Activated naive CD8-positive, alpha-beta T cell treated with anti-CD3 and anti-CD28 coated beads, Interleukin-2, amount 50 U/mL, for 24 hours (primary cell): ENCODE results near the gene SPTBN5.

Experiments
- ATAC-seq: fragments of 150-1000 bp; cut with Tn5 transposase; one replicate; pipeline ENCODE4 v1.10.0; 2021
- DNase-seq: peaks from one replicate; pipeline ENCODE4 v3.0.0; 2021
- H3K27ac Mint-ChIP-seq: one replicate; pipeline ENCODE4 v1.8.0; 2021; ENCODE audit warnings: mild to moderate bottlenecking, mixed read lengths
- H3K27me3 Mint-ChIP-seq: one replicate; pipeline ENCODE4 v1.8.0; 2021; ENCODE audit warnings: mixed read lengths
- H3K36me3 Mint-ChIP-seq: one replicate; pipeline ENCODE4 v1.8.0; 2021; ENCODE audit warnings: low read depth, mixed read lengths
- H3K4me1 Mint-ChIP-seq: one replicate; pipeline ENCODE4 v1.8.0; 2021; ENCODE audit warnings: mixed read lengths
- H3K4me3 Mint-ChIP-seq: one replicate; pipeline ENCODE4 v1.8.0; 2021; ENCODE audit warnings: mild to moderate bottlenecking, moderate library complexity, mixed read lengths
- H3K9me3 Mint-ChIP-seq: one replicate; pipeline ENCODE4 v1.8.0; 2021; ENCODE audit warnings: mixed read lengths

Gene SPTBN5

GRCh38 chr15:41901431-41901830 is 7.6 kb upstream of the SPTBN5 start:
- Mint-ChIP-seq H3K27ac (no peak overlapping the region), H3K27me3 (no peaks in the 10 kb centered on the region), H3K9me3 (no peaks in the 10 kb centered on the region), H3K4me3 (no peak overlapping the region), H3K4me1 (peaks cover 6% of the 10 kb centered on the region), H3K36me3 (peaks cover 16% of the 10 kb centered on the region)
- ATAC-seq, result no peak
- no peak for DNase-seq

GRCh38 chr15:41900526-41901380 is 6.9 kb upstream of the SPTBN5 start:
- Mint-ChIP-seq H3K4me1 (peaks cover 6% of the 10 kb centered on the region), H3K27ac (no peak overlapping the region), H3K36me3 (peaks cover 12% of the 10 kb centered on the region), H3K4me3 (no peak overlapping the region), H3K27me3 (no peaks in the 10 kb centered on the region), H3K9me3 (no peaks in the 10 kb centered on the region)
- ATAC-seq (no peak), DNase-seq (no peak)

- Mint-ChIP-seq H3K27me3 (no peaks in the 10 kb centered on the region), H3K4me3 (no peak overlapping the region), H3K4me1 (peaks cover 12% of the 10 kb centered on the region), H3K9me3 (no peaks in the 10 kb centered on the region), H3K27ac (no peak overlapping the region), H3K36me3 (peaks cover 7% of the 10 kb centered on the region)
- no peak for DNase-seq
- ATAC-seq, result no peak
Measured at GRCh38 chr15:41899854-41900442, 6.1 kb upstream of the SPTBN5 start.

GRCh38 chr15:41897363-41897799 is 3.5 kb upstream of the SPTBN5 start:
- no peaks in the 10 kb centered on the region for H3K9me3 Mint-ChIP-seq
- DNase-seq (no peak), ATAC-seq (no peak)
- H3K27me3 Mint-ChIP-seq, result no peaks in the 10 kb centered on the region
- peaks cover 4% of the 10 kb centered on the region for H3K36me3 Mint-ChIP-seq
- H3K27ac Mint-ChIP-seq, result no peak overlapping the region
- no peak overlapping the region for H3K4me3 Mint-ChIP-seq
- peaks cover 24% of the 10 kb centered on the region for H3K4me1 Mint-ChIP-seq

- peaks cover 25% of the 10 kb centered on the region for H3K4me1 Mint-ChIP-seq
- no peak overlapping the region for H3K4me3 Mint-ChIP-seq
- DNase-seq, result no peak
Measured at GRCh38 chr15:41896566-41896965, 2.7 kb upstream of the SPTBN5 start.

GRCh38 chr15:41895957-41896356 is 2.1 kb upstream of the SPTBN5 start:
- no peak for ATAC-seq
- H3K4me1 Mint-ChIP-seq, result peaks cover 25% of the 10 kb centered on the region
- DNase-seq, result no peak
- no peaks in the 10 kb centered on the region for H3K27me3 Mint-ChIP-seq
- H3K27ac Mint-ChIP-seq, result no peak overlapping the region
- H3K4me3 Mint-ChIP-seq, result no peak overlapping the region
- no peaks in the 10 kb centered on the region for H3K36me3 Mint-ChIP-seq
- H3K9me3 Mint-ChIP-seq, result no peaks in the 10 kb centered on the region

More at GRCh38 chr15:41896566-41896965, 2.7 kb upstream of the SPTBN5 start:
- no peaks in the 10 kb centered on the region for H3K36me3 Mint-ChIP-seq
- no peak for ATAC-seq
- H3K27ac Mint-ChIP-seq, result no peak overlapping the region
- H3K9me3 Mint-ChIP-seq, result no peaks in the 10 kb centered on the region
- H3K27me3 Mint-ChIP-seq, result no peaks in the 10 kb centered on the region

- DNase-seq (no peak), ATAC-seq (no peak)
- Mint-ChIP-seq H3K36me3 (no peaks in the 10 kb centered on the region), H3K9me3 (no peaks in the 10 kb centered on the region), H3K27me3 (no peaks in the 10 kb centered on the region), H3K4me3 (peak overlapping the region; percentile 17), H3K4me1 (peaks cover 25% of the 10 kb centered on the region), H3K27ac (no peak overlapping the region)
Measured at GRCh38 chr15:41895491-41895890, 1.6 kb upstream of the SPTBN5 start.

GRCh38 chr15:41894791-41895463 is 1.1 kb upstream of the SPTBN5 start:
- H3K27me3 Mint-ChIP-seq, result no peaks in the 10 kb centered on the region
- ATAC-seq (peak; percentile 96), DNase-seq (peak; percentile 73)
- H3K4me3 Mint-ChIP-seq, result peak overlapping the region; percentile 17
- no peaks in the 10 kb centered on the region for H3K9me3 Mint-ChIP-seq
- peaks cover 25% of the 10 kb centered on the region for H3K4me1 Mint-ChIP-seq
- H3K36me3 Mint-ChIP-seq, result no peaks in the 10 kb centered on the region
- peak overlapping the region; percentile 49 for H3K27ac Mint-ChIP-seq

- DNase-seq, result no peak
- Mint-ChIP-seq H3K4me3 (no peak overlapping the region), H3K4me1 (peaks cover 25% of the 10 kb centered on the region), H3K36me3 (no peaks in the 10 kb centered on the region), H3K27me3 (no peaks in the 10 kb centered on the region), H3K9me3 (no peaks in the 10 kb centered on the region), H3K27ac (no peak overlapping the region)
- ATAC-seq, result no peak
Measured at GRCh38 chr15:41894251-41894790, 468 bp upstream of the SPTBN5 start.

- no peaks in the 10 kb centered on the region for H3K36me3 Mint-ChIP-seq
- H3K4me3 Mint-ChIP-seq, result peak overlapping the region; percentile 8
- no peaks in the 10 kb centered on the region for H3K27me3 Mint-ChIP-seq
- ATAC-seq (no peak), DNase-seq (peak; percentile 13)
- peaks cover 31% of the 10 kb centered on the region for H3K4me1 Mint-ChIP-seq
- no peak overlapping the region for H3K27ac Mint-ChIP-seq
- no peaks in the 10 kb centered on the region for H3K9me3 Mint-ChIP-seq
Measured at GRCh38 chr15:41892621-41893421, 1.0 kb downstream of the SPTBN5 start.

- peaks cover 31% of the 10 kb centered on the region for H3K4me1 Mint-ChIP-seq
- ATAC-seq (no peak), DNase-seq (no peak)
- H3K9me3 Mint-ChIP-seq, result no peaks in the 10 kb centered on the region
- no peak overlapping the region for H3K4me3 Mint-ChIP-seq
- no peaks in the 10 kb centered on the region for H3K36me3 Mint-ChIP-seq
- no peaks in the 10 kb centered on the region for H3K27me3 Mint-ChIP-seq
- H3K27ac Mint-ChIP-seq, result no peak overlapping the region
Measured at GRCh38 chr15:41891946-41892345, 1.9 kb downstream of the SPTBN5 start.

- Mint-ChIP-seq H3K4me1 (peaks cover 31% of the 10 kb centered on the region), H3K27me3 (no peaks in the 10 kb centered on the region), H3K36me3 (no peaks in the 10 kb centered on the region), H3K4me3 (no peak overlapping the region), H3K27ac (no peak overlapping the region), H3K9me3 (no peaks in the 10 kb centered on the region)
- DNase-seq, result no peak
- no peak for ATAC-seq
Measured at GRCh38 chr15:41891226-41891625, 2.6 kb downstream of the SPTBN5 start.

GRCh38 chr15:41890050-41890690 is 3.7 kb downstream of the SPTBN5 start:
- no peak for ATAC-seq
- H3K27ac Mint-ChIP-seq, result no peak overlapping the region

More at GRCh38 chr15:41890050-41890690, 3.7 kb downstream of the SPTBN5 start:
- H3K9me3 Mint-ChIP-seq, result no peaks in the 10 kb centered on the region
- no peak overlapping the region for H3K4me3 Mint-ChIP-seq
- H3K4me1 Mint-ChIP-seq, result peaks cover 29% of the 10 kb centered on the region
- no peak for DNase-seq
- no peaks in the 10 kb centered on the region for H3K36me3 Mint-ChIP-seq
- no peaks in the 10 kb centered on the region for H3K27me3 Mint-ChIP-seq
